HepG2 (cell line): ENCODE data around the gene AHRR. TPM values are rescaled to one million over a fixed set of nuclear protein-coding genes. Genes with fewer than 3 reads are reported as not detected.

Source experiments
- ATAC-seq: fragments of 200-7000 bp; cut with Tn5 transposase; 3 replicates; pipeline ENCODE4 v1.9.1; 2020; ENCODE audit warnings: mild to moderate bottlenecking, moderate library complexity
- BruUV-seq: library from RNA; stranded (reverse); fragments of 400-500 nt; replicated peaks from 2 replicates; lab custom pipeline; 2021; lab: Mats Ljungman, UMichigan
- CTCF ChIA-PET: fragments of 300-600 bp; formaldehyde crosslinking; extraction: SDS; loops from one replicate; lab custom pipeline; 2021; ENCODE audit warnings: low total read pairs, inconsistent platforms, low intra/inter-chr PET ratio; lab: Yijun Ruan, JAX
- POLR2A ChIA-PET: fragments of 350-600 bp; sonication (Branson Sonifier 250); formaldehyde crosslinking; loops from one replicate; lab custom pipeline; 2020; ENCODE audit warnings: antibody characterized with exemption, inconsistent platforms; lab: Yijun Ruan, JAX
- DNase-seq: peaks from one replicate; pipeline ENCODE4 v3.0.0-alpha.2; 2015; ENCODE audit warnings: low spot score
- FAIRE-seq: peaks from 3 replicates; lab custom pipeline; 2011; peaks lifted over from hg19 to GRCh38; lab: Jason Lieb, UNC
- H2AFZ ChIP-seq: one replicate; pipeline ENCODE4 v1.6.1; 2011; ENCODE audit warnings: low read length, inconsistent platforms
- H3K27ac ChIP-seq: fragments of 300-600 bp; 3 replicates; pipeline ENCODE4 v1.8.0; 2011; ENCODE audit warnings: mixed run types, mild to moderate bottlenecking, mixed read lengths, low read length, inconsistent platforms; ENCODE audit not compliant: insufficient read depth; ENCODE audit errors: extremely low read length
- H3K27me3 ChIP-seq, 2 experiments: fragments of 200-600 bp in 1 of 2; 2 replicates in 1 of 2; 3 replicates in 1 of 2; pipeline versions ENCODE4 v1.6.0 to v1.8.0; 2011; ENCODE audit warnings: low read length in 2 of 2, mild to moderate bottlenecking in 2 of 2, moderate library complexity in 2 of 2, inconsistent platforms in 1 of 2; ENCODE audit not compliant: insufficient read depth in 2 of 2, control insufficient read depth in 1 of 2
- H3K36me3 ChIP-seq, 2 experiments: fragments of 200-600 bp in 1 of 2; replicated peaks in 1 of 2; 2 replicates in 1 of 2; 3 replicates in 1 of 2; pipeline versions ENCODE4 v1.5.1 to v1.8.0; 2011; ENCODE audit warnings: low read length in 2 of 2, inconsistent platforms in 1 of 2; ENCODE audit not compliant: insufficient read depth in 2 of 2, control insufficient read depth in 1 of 2
- H3K4me1 ChIP-seq: 2 replicates; pipeline ENCODE4 v1.5.1; 2012; ENCODE audit warnings: low read length, inconsistent platforms; ENCODE audit not compliant: insufficient read depth
- H3K4me2 ChIP-seq: 2 replicates; pipeline ENCODE4 v1.6.0; 2011; ENCODE audit warnings: low read depth, low read length, inconsistent platforms
- H3K4me3 ChIP-seq, 3 experiments: fragments of 200-600 bp in 1 of 3; sonication (generic), shearing (Covaris generic) in 1 of 3; replicated peaks in 1 of 3; 2 replicates each; pipeline ENCODE4 v1.5.1; 2011 to 2016; ENCODE audit warnings: low read length in 3 of 3, inconsistent platforms in 2 of 3, low read depth in 2 of 3, mild to moderate bottlenecking in 2 of 3, control low read depth in 1 of 3, mixed read lengths in 1 of 3; ENCODE audit not compliant: insufficient read depth in 1 of 3
- H3K79me2 ChIP-seq: one replicate; pipeline ENCODE4 v1.6.1; 2011; ENCODE audit warnings: low read length, inconsistent platforms; ENCODE audit not compliant: insufficient read depth
- H3K9ac ChIP-seq: 2 replicates; pipeline ENCODE4 v1.6.0; 2011; ENCODE audit warnings: mild to moderate bottlenecking, low read depth, low read length, inconsistent platforms; ENCODE audit not compliant: insufficient read depth
- H3K9me3 ChIP-seq: 2 replicates; pipeline ENCODE4 v1.5.1; 2012; ENCODE audit warnings: mild to moderate bottlenecking, low read length
- H4K20me1 ChIP-seq: 2 replicates; pipeline ENCODE4 v1.6.0; 2011; ENCODE audit warnings: inconsistent platforms, mild to moderate bottlenecking, low read length, moderate library complexity; ENCODE audit not compliant: insufficient read depth
- ARNT ChIP-seq: fragments of 450-650 bp; IDR thresholded peaks from 2 replicates; pipeline ENCODE4 v1.6.1; 2017
- CERS6 ChIP-seq: sonication (generic); formaldehyde crosslinking; IDR thresholded peaks from 2 replicates; pipeline ENCODE4 v1.5.0; 2020; ENCODE audit warnings: missing genetic modification reagents
- DRAP1 ChIP-seq: IDR thresholded peaks from 2 replicates; pipeline ENCODE4 v1.6.1; 2016; ENCODE audit warnings: missing genetic modification reagents, missing compliant biosample characterization
- GABPA ChIP-seq, 2 experiments: IDR thresholded peaks; 2 replicates each; pipeline ENCODE4 v1.6.1; 2011 to 2016; ENCODE audit warnings: low read depth in 2 of 2, low read length in 1 of 2, missing biosample characterization in 1 of 2, missing genetic modification characterization in 1 of 2
- HHEX ChIP-seq: IDR thresholded peaks from 2 replicates; pipeline ENCODE4 v1.6.1; 2016; ENCODE audit warnings: control low read depth
- HIVEP1 ChIP-seq: sonication (generic); formaldehyde crosslinking; IDR thresholded peaks from 2 replicates; pipeline ENCODE4 v1.4.0; 2020; ENCODE audit warnings: mild to moderate bottlenecking, missing genetic modification reagents
- MEF2D ChIP-seq: sonication (generic); formaldehyde crosslinking; IDR thresholded peaks from 2 replicates; pipeline ENCODE4 v1.5.1; 2020; ENCODE audit warnings: mild to moderate bottlenecking, missing genetic modification reagents
- MEIS2 ChIP-seq: sonication (generic); formaldehyde crosslinking; IDR thresholded peaks from 2 replicates; pipeline ENCODE4 v1.9.0; 2021; ENCODE audit warnings: mild to moderate bottlenecking, missing genetic modification reagents
- RXRA ChIP-seq: sonication (generic); formaldehyde crosslinking; IDR thresholded peaks from 2 replicates; pipeline ENCODE4 v1.5.1; 2020; ENCODE audit warnings: missing genetic modification reagents
- SP4 ChIP-seq: sonication (generic); formaldehyde crosslinking; IDR thresholded peaks from 2 replicates; pipeline ENCODE4 v1.8.1; 2023; ENCODE audit warnings: mild to moderate bottlenecking, missing genetic modification reagents
- TAF15 ChIP-seq: fragments of 200-400 bp; formaldehyde crosslinking; IDR thresholded peaks from one replicate; pipeline ENCODE4 v1.6.1; 2018; ENCODE audit warnings: mild to moderate bottlenecking, low read depth, low read length; ENCODE audit not compliant: poor library complexity, severe bottlenecking
- TBP ChIP-seq: sonication (generic); formaldehyde crosslinking; IDR thresholded peaks from 2 replicates; pipeline ENCODE4 v1.5.0; 2020; ENCODE audit warnings: missing genetic modification reagents
- XBP1 ChIP-seq: sonication (generic); formaldehyde crosslinking; IDR thresholded peaks from 2 replicates; pipeline ENCODE4 v1.5.0; 2020; ENCODE audit warnings: missing genetic modification reagents
- ZNF232 ChIP-seq: sonication (generic); formaldehyde crosslinking; IDR thresholded peaks from 2 replicates; pipeline ENCODE4 v1.4.0; 2020; ENCODE audit warnings: missing genetic modification reagents, borderline replicate concordance
- ZNF672 ChIP-seq: sonication (generic); formaldehyde crosslinking; IDR thresholded peaks from 2 replicates; pipeline ENCODE4 v1.8.1; 2022; ENCODE audit warnings: missing genetic modification reagents
- ZSCAN21 ChIP-seq: sonication (generic); formaldehyde crosslinking; IDR thresholded peaks from 2 replicates; pipeline ENCODE4 v1.8.0; 2022; ENCODE audit warnings: mild to moderate bottlenecking, missing genetic modification reagents, moderate library complexity, borderline replicate concordance
- WGBS: methylation state at CpG from one replicate; pipeline ENCODE4 v1.1.6; 2017; ENCODE audit warnings: low lambda C conversion rate; 5-methylcytosine and 5-hydroxymethylcytosine counted together
- in situ Hi-C: cut with HindIII; loops from 2 replicates; pipeline ENCODE4 v1.10.0; 2017; ENCODE audit warnings: low pct_unique_long_range_greater_than_20kb; ENCODE audit not compliant: extremely low pct_ligation_motif_present
- intact Hi-C: fragments of 100-400 bp; cut with micrococcal nuclease; formaldehyde crosslinking; loops from one replicate; pipeline ENCODE4 v1.10.0; 2022; ENCODE audit not compliant: unreplicated experiment
- polyA plus RNA-seq, 8 experiments: library from polyadenylated mRNA; depleted of rRNA in 3 of 8; stranded (reverse) in 7 of 8; unstranded in 1 of 8; fragments of >200 nt; fragmentation: Illumina TruSeq in 4 of 8; extraction: Trizol in 4 of 8; gene quantifications; 2 replicates each; pipeline versions ENCODE4 v1.2.1 to v1.2.3, GENCODE V29; 2011 to 2016; ENCODE audit warnings: low read depth in 4 of 8, missing spikeins in 1 of 8, mixed read lengths in 1 of 8; ENCODE audit not compliant: insufficient read depth in 1 of 8
- total RNA-seq, 5 experiments: library from RNA; depleted of rRNA; stranded (reverse); fragments of >200 nt; fragmentation: Illumina TruSeq; extraction: Trizol; gene quantifications; 2 replicates each; pipeline ENCODE4 v1.2.3, GENCODE V29; 2016; ENCODE audit warnings: low read depth in 1 of 5
- TF ChIP-seq, protein P1 (sequence below): sonication (generic); formaldehyde crosslinking; IDR thresholded peaks from 2 replicates; pipeline ENCODE4 v1.8.1; 2022; ENCODE audit warnings: mild to moderate bottlenecking, missing genetic modification reagents
- TF ChIP-seq, protein P2 (sequence below): fragments of 450-650 bp; IDR thresholded peaks from 2 replicates; pipeline ENCODE4 v1.6.1; 2017; ENCODE audit warnings: mild to moderate bottlenecking

The AHRR gene
- total and polyA plus RNA-seq, 2 of the 13 experiments (the other 11 are each of a cell fraction or from before 2014, with no cell fraction given): 0.28 to 0.35 TPM

GRCh38 chr5:374631-375335 is 53.3 kb downstream of the AHRR start:
- TF ChIP-seq CERS6 (CRISPR knock-in tag) (no peak), MEIS2 (CRISPR knock-in tag) (no peak), ZSCAN21 (CRISPR knock-in tag) (no peak), MEF2D (no peak), GABPA (IDR thresholded peaks at IDR 0.05; ENCODE audit: low read depth, low read length) (no peak), GABPA (CRISPR knock-in tag; IDR thresholded peaks at IDR 0.05; ENCODE audit: low read depth) (no peak), HIVEP1 (CRISPR knock-in tag) (no peak), TBP (CRISPR knock-in tag) (no peak), HHEX (CRISPR knock-in tag) (no peak), ZNF232 (CRISPR knock-in tag) (no peak), ZNF672 (no peak), ARNT (no peak), TAF15 (no peak), DRAP1 (CRISPR knock-in tag) (no peak), XBP1 (no peak), SP4 (CRISPR knock-in tag) (no peak), RXRA (CRISPR knock-in tag) (no peak)
- TF ChIP-seq, protein P1, sequence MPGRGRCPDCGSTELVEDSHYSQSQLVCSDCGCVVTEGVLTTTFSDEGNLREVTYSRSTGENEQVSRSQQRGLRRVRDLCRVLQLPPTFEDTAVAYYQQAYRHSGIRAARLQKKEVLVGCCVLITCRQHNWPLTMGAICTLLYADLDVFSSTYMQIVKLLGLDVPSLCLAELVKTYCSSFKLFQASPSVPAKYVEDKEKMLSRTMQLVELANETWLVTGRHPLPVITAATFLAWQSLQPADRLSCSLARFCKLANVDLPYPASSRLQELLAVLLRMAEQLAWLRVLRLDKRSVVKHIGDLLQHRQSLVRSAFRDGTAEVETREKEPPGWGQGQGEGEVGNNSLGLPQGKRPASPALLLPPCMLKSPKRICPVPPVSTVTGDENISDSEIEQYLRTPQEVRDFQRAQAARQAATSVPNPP (CRISPR knock-in tag): no peak
- TF ChIP-seq, protein P2, sequence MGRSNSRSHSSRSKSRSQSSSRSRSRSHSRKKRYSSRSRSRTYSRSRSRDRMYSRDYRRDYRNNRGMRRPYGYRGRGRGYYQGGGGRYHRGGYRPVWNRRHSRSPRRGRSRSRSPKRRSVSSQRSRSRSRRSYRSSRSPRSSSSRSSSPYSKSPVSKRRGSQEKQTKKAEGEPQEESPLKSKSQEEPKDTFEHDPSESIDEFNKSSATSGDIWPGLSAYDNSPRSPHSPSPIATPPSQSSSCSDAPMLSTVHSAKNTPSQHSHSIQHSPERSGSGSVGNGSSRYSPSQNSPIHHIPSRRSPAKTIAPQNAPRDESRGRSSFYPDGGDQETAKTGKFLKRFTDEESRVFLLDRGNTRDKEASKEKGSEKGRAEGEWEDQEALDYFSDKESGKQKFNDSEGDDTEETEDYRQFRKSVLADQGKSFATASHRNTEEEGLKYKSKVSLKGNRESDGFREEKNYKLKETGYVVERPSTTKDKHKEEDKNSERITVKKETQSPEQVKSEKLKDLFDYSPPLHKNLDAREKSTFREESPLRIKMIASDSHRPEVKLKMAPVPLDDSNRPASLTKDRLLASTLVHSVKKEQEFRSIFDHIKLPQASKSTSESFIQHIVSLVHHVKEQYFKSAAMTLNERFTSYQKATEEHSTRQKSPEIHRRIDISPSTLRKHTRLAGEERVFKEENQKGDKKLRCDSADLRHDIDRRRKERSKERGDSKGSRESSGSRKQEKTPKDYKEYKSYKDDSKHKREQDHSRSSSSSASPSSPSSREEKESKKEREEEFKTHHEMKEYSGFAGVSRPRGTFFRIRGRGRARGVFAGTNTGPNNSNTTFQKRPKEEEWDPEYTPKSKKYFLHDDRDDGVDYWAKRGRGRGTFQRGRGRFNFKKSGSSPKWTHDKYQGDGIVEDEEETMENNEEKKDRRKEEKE: no peak
- no peak overlapping the region for H3K9ac ChIP-seq
- H3K27me3 ChIP-seq: 0 out of 5 replicates have a peak, but pooled peaks cover 0 to 2% of the 10 kb centered on the region in 2 experiments
- in situ Hi-C loops: no loop called here
- FAIRE-seq (no peak), ATAC-seq (no peak), DNase-seq (no peak)
- no peak overlapping the region for H2AFZ ChIP-seq
- 69% methylated on average over 15 of the region's 19 CpGs for WGBS
- no peaks in the 10 kb centered on the region for H3K9me3 ChIP-seq
- no peaks in the 10 kb centered on the region for H3K79me2 ChIP-seq
- no peaks in the 10 kb centered on the region for H4K20me1 ChIP-seq
- H3K4me2 ChIP-seq: no peak overlapping the region
- H3K4me1 ChIP-seq: no peaks in the 10 kb centered on the region
- H3K36me3 ChIP-seq: no peaks in the 10 kb centered on the region
- no TSS peak for BruUV-seq
- intact Hi-C loops: no loop called here
- ChIA-PET CTCF (no interaction called here), POLR2A (no interaction called here)
- H3K27ac ChIP-seq: no peak overlapping the region
- H3K4me3 ChIP-seq: no peak overlapping the region
